Stomach (tissue), 9 donors: ENCODE measurements around the gene PPP1R14B. TPM values are rescaled to one million over a fixed set of nuclear protein-coding genes. Genes with fewer than 3 reads are reported as not detected.

ENCODE experiments used
- DNase-seq, 2 donors: peaks; one replicate each; pipeline versions ENCODE4 v3.0.0 to v3.0.0-alpha.2; 2013 to 2019
- H3K27ac ChIP-seq, 5 donors: fragments of 200-600 bp in 4 of 5; sonication (generic) in 4 of 5; one replicate each; pipeline ENCODE4 v1.5.1; 2013 to 2019; ENCODE audit warnings: mild to moderate bottlenecking in 1 of 5, moderate library complexity in 1 of 5
- H3K27me3 ChIP-seq, 3 donors: fragments of 200-600 bp; sonication (generic); one replicate each; pipeline ENCODE4 v1.5.1; 2017 to 2019; ENCODE audit warnings: mixed run types in 1 of 3
- H3K36me3 ChIP-seq, 4 donors: fragments of 200-600 bp; sonication (generic); 1 replicate in 3 of 4; 2 replicates in 1 of 4; pipeline ENCODE4 v1.5.1; 2016 to 2019
- H3K4me1 ChIP-seq, 4 donors: fragments of 200-600 bp; sonication (generic); one replicate each; pipeline ENCODE4 v1.5.1; 2016 to 2019
- H3K4me3 ChIP-seq, 4 donors: fragments of 200-600 bp; sonication (generic) in 3 of 4; one replicate each; pipeline ENCODE4 v1.5.1; 2016 to 2019; ENCODE audit warnings: mild to moderate bottlenecking in 1 of 4
- H3K9me3 ChIP-seq, 4 donors: fragments of 200-600 bp; sonication (generic); one replicate each; pipeline ENCODE4 v1.5.1; 2016 to 2019
- EP300 ChIP-seq: sonication (generic); formaldehyde crosslinking; IDR thresholded peaks from one replicate; pipeline ENCODE4 v1.6.1; 2017; ENCODE audit warnings: antibody characterized with exemption
- POLR2A ChIP-seq, 4 donors: fragments of 450-650 bp; IDR thresholded peaks; one replicate each; pipeline ENCODE4 v1.6.1; 2016; ENCODE audit warnings: antibody characterized with exemption in 4 of 4, control low read depth in 2 of 4, mild to moderate bottlenecking in 1 of 4, moderate library complexity in 1 of 4
- POLR2AphosphoS5 ChIP-seq, 3 donors: sonication (generic); formaldehyde crosslinking; IDR thresholded peaks; one replicate each; pipeline ENCODE4 v1.6.1; 2016; ENCODE audit warnings: antibody characterized with exemption in 3 of 3
- WGBS, 5 donors: extraction: QIAGEN DNeasy Blood & Tissue Kit in 3 of 5; methylation state at CpG; one replicate each; pipeline versions ENCODE4 v1.1.5 to v1.1.7; 2013 to 2018; 5-methylcytosine and 5-hydroxymethylcytosine counted together
- intact Hi-C: fragments of 100-400 bp; cut with DNase I; formaldehyde crosslinking; loops from one replicate; pipeline ENCODE4 v1.15.1; 2023; ENCODE audit warnings: low total_unique reads
- polyA plus RNA-seq, 3 donors: library from polyadenylated mRNA; stranded (reverse); fragments of 200-250 nt; gene quantifications; one replicate each; pipeline ENCODE4 v1.2.3, GENCODE V29; 2013
- total RNA-seq, 5 donors: library from RNA; depleted of rRNA; stranded (reverse); fragments of >200 nt; gene quantifications; one replicate each; pipeline versions ENCODE4 v1.1.0 to v1.2.3, GENCODE V29; 2014 to 2016
- TF ChIP-seq, protein P1 (sequence below), 7 experiments: fragments of 450-650 bp in 4 of 7; fragments of 200-600 bp in 3 of 7; sonication (generic) in 3 of 7; IDR thresholded peaks; one replicate each; pipeline ENCODE4 v1.5.1; 2016 to 2019; ENCODE audit warnings: antibody characterized with exemption in 7 of 7, control low read depth in 2 of 7, mild to moderate bottlenecking in 1 of 7
- donor health status: healthy with polysubstance abuse.
- donor health status: Bipolar disorder and iron deficiency.
- donor health status: healthy.

PPP1R14B gene
- total and polyA plus RNA-seq, 8 donors, result 39.3 to 234 (median 77.6) TPM

DNA sequence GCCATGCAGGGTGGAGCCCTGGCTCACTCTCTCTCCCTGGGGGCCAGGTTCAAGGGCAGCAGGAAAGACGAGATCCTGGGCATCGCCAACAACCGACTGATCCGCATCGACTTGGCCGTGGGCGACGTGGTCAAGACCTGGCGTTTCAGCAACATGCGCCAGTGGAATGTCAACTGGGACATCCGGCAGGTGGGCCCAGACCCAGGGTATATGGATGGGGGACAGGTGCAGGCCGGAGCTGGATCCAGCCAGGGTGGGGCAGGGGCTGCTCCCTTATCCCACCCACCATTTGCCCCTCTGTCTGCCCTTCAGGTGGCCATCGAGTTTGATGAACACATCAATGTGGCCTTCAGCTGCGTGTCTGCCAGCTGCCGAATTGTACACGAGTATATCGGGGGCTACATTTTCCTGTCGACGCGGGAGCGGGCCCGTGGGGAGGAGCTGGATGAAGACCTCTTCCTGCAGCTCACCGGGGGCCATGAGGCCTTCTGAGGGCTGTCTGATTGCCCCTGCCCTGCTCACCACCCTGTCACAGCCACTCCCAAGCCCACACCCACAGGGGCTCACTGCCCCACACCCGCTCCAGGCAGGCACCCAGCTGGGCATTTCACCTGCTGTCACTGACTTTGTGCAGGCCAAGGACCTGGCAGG is 23.6 kb downstream of the PPP1R14B start:
- 81 to 84% (median 82%) methylated on average over 12 to 24 of the region's 24 CpGs for WGBS, 5 donors
- peak in 1 of 2 donors; percentile 14 for DNase-seq
- peaks cover 15 to 57% (median 51%) of the 10 kb centered on the region in 4 donors for H3K36me3 ChIP-seq
- intact Hi-C loops, result no loop called here
- TF ChIP-seq POLR2A (IDR thresholded peaks at IDR 0.05), result no peak
- no peak for TF ChIP-seq POLR2AphosphoS5 (IDR thresholded peaks at IDR 0.05)
- TF ChIP-seq, protein P1, sequence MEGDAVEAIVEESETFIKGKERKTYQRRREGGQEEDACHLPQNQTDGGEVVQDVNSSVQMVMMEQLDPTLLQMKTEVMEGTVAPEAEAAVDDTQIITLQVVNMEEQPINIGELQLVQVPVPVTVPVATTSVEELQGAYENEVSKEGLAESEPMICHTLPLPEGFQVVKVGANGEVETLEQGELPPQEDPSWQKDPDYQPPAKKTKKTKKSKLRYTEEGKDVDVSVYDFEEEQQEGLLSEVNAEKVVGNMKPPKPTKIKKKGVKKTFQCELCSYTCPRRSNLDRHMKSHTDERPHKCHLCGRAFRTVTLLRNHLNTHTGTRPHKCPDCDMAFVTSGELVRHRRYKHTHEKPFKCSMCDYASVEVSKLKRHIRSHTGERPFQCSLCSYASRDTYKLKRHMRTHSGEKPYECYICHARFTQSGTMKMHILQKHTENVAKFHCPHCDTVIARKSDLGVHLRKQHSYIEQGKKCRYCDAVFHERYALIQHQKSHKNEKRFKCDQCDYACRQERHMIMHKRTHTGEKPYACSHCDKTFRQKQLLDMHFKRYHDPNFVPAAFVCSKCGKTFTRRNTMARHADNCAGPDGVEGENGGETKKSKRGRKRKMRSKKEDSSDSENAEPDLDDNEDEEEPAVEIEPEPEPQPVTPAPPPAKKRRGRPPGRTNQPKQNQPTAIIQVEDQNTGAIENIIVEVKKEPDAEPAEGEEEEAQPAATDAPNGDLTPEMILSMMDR (IDR thresholded peaks at IDR 0.05), result no peak
- no peak for TF ChIP-seq EP300
- H3K27me3 ChIP-seq, result no peaks in the 10 kb centered on the region
- peaks cover 21 to 42% (median 40%) of the 10 kb centered on the region in 4 donors for H3K4me1 ChIP-seq
- H3K4me3 ChIP-seq, result no peak overlapping the region
- no peak overlapping the region for H3K27ac ChIP-seq
- H3K9me3 ChIP-seq, result no peaks in the 10 kb centered on the region

DNA sequence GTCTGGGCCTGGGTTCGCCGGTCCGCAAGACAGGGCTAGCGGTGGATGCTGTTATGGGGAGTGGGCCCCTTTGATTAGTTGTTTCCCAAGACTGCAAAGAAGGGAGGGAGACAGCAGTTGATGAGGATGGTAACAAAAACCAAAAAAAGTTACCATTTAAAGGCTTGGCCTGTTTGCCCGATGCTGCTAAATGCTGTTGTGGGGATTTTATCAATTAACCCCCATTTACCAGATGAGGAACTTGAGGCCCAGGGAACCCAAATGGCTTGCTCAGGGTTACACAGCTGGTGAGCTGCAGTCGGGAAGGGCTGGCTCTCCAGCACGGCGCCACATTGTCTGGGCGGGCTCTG is 24.1 kb downstream of the PPP1R14B start:
- 54 to 73% (median 70%) methylated on average over 5 to 9 of the region's 9 CpGs for WGBS, 5 donors

DNA sequence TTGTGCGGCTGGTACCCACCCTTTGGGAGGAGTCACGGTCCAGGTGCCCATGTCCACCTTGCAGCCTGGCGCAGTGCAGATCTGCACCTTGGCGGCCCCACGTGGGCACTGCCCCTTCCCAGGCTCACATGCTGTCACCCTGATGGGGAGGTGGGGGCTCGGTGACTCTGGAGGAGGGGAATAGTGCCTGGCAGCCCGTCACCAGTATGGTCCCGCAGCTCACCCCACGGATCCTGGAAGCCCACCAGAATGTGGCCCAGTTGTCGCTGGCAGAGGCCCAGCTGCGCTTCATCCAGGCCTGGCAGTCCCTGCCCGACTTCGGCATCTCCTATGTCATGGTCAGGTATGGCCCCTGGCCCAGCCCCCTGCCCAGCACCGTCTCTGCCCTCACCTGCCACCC is 25.9 kb downstream of the PPP1R14B start:
- Histone ChIP-seq H3K4me3 (no peak overlapping the region), H3K27me3 (no peaks in the 10 kb centered on the region), H3K9me3 (no peaks in the 10 kb centered on the region), H3K4me1 (peaks cover 8 to 24% (median 21%) of the 10 kb centered on the region in 4 donors), H3K36me3 (peaks cover 15 to 67% (median 57%) of the 10 kb centered on the region in 4 donors), H3K27ac (no peak overlapping the region)
- DNase-seq, result no peak
- intact Hi-C loops, result no loop called here
- TF ChIP-seq POLR2AphosphoS5 (IDR thresholded peaks at IDR 0.05) (no peak), POLR2A (IDR thresholded peaks at IDR 0.05) (no peak), EP300 (no peak)
- TF ChIP-seq, protein P1 (IDR thresholded peaks at IDR 0.05), result no peak
- 84 to 95% (median 87%) methylated on average over 7 to 14 of the region's 14 CpGs for WGBS, 5 donors

More for the DNA sequence above, 24.1 kb downstream of the PPP1R14B start:
- intact Hi-C loops, result no loop called here
- H3K4me1 ChIP-seq, result peaks cover 17 to 37% (median 35%) of the 10 kb centered on the region in 4 donors
- H3K9me3 ChIP-seq, result no peaks in the 10 kb centered on the region
- no peak for DNase-seq
- no peak overlapping the region for H3K4me3 ChIP-seq
- TF ChIP-seq POLR2AphosphoS5 (IDR thresholded peaks at IDR 0.05), result no peak
- TF ChIP-seq, protein P1 (IDR thresholded peaks at IDR 0.05), result no peak
- no peak for TF ChIP-seq POLR2A (IDR thresholded peaks at IDR 0.05)
- TF ChIP-seq EP300, result no peak
- peaks cover 15 to 58% (median 51%) of the 10 kb centered on the region in 4 donors for H3K36me3 ChIP-seq
- H3K27me3 ChIP-seq, result no peaks in the 10 kb centered on the region
- H3K27ac ChIP-seq, result no peak overlapping the region

DNA sequence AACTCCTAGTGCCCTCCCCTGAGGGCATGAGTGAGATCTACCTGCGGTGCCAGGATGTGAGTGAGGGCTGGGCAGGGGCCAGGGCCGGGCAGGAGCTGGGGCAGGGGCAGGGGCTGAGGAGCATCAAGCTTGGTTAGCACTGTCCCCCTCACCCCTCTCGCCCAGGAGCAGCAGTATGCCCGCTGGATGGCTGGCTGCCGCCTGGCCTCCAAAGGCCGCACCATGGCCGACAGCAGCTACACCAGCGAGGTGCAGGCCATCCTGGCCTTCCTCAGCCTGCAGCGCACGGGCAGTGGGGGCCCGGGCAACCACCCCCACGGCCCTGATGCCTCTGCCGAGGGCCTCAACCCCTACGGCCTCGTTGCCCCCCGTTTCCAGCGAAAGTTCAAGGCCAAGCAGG is 26.5 kb downstream of the PPP1R14B start:
- Histone ChIP-seq H3K27me3 (no peaks in the 10 kb centered on the region), H3K4me1 (peaks cover 4 to 21% (median 16%) of the 10 kb centered on the region in 4 donors), H3K4me3 (no peak overlapping the region), H3K36me3 (peaks cover 15 to 67% (median 57%) of the 10 kb centered on the region in 4 donors), H3K9me3 (no peaks in the 10 kb centered on the region), H3K27ac (no peak overlapping the region)
- WGBS, 5 donors, result 80 to 90% (median 88%) methylated on average over 11 to 17 of the region's 17 CpGs
- DNase-seq, result no peak
- intact Hi-C loops, result no loop called here
- TF ChIP-seq POLR2A (IDR thresholded peaks at IDR 0.05) (no peak), POLR2AphosphoS5 (IDR thresholded peaks at IDR 0.05) (no peak), EP300 (no peak)
- TF ChIP-seq, protein P1 (IDR thresholded peaks at IDR 0.05), result no peak
